Adrenal gland (tissue), 12 donors: ENCODE data around the gene SPIRE1. TPM values are rescaled to one million over a fixed set of nuclear protein-coding genes. Genes with fewer than 3 reads are reported as not detected.

Experiments used
- DNase-seq, 7 donors: peaks; one replicate each; pipeline ENCODE4 v3.0.0-alpha.2; 2019 to 2020
- H3K27ac ChIP-seq, 5 donors: fragments of 200-600 bp; sonication (generic) in 4 of 5; 1 replicate in 3 of 5; 2 replicates in 2 of 5; pipeline versions ENCODE4 v1.5.1 to v1.8.0; 2016 to 2020; ENCODE audit warnings: mild to moderate bottlenecking in 1 of 5
- H3K27me3 ChIP-seq: fragments of 200-600 bp; 2 replicates; pipeline ENCODE4 v1.8.0; 2021
- H3K36me3 ChIP-seq, 2 donors: fragments of 200-600 bp; replicated peaks in 1 of 2; 1 replicate in 1 of 2; 2 replicates in 1 of 2; pipeline versions ENCODE4 v1.5.1 to v1.8.0; 2018 to 2022
- H3K4me1 ChIP-seq, 2 donors: fragments of 200-600 bp; replicated peaks in 1 of 2; 1 replicate in 1 of 2; 2 replicates in 1 of 2; pipeline versions ENCODE4 v1.5.1 to v1.8.0; 2018 to 2021
- H3K4me3 ChIP-seq, 4 donors: fragments of 200-600 bp; sonication (generic) in 3 of 4; one replicate each; pipeline ENCODE4 v1.5.1; 2016 to 2018
- H3K9me3 ChIP-seq, 3 donors: fragments of 200-600 bp; sonication (generic) in 1 of 3; replicated peaks in 1 of 3; 1 replicate in 2 of 3; 2 replicates in 1 of 3; pipeline versions ENCODE4 v1.5.1 to v1.8.0; 2016 to 2021
- CTCF ChIP-seq, 6 experiments: fragments of 450-650 bp in 4 of 6; fragments of 200-600 bp in 2 of 6; sonication (generic) in 1 of 6; IDR thresholded peaks; 1 replicate in 5 of 6; 2 replicates in 1 of 6; pipeline versions ENCODE4 v1.5.1 to v1.8.0; 2016 to 2021; ENCODE audit warnings: antibody characterized with exemption in 6 of 6, mild to moderate bottlenecking in 2 of 6, moderate library complexity in 1 of 6
- POLR2A ChIP-seq, 2 donors: fragments of 450-650 bp; IDR thresholded peaks; one replicate each; pipeline ENCODE4 v1.6.1; 2017; ENCODE audit warnings: antibody characterized with exemption in 2 of 2, mild to moderate bottlenecking in 2 of 2, moderate library complexity in 1 of 2
- WGBS, 4 donors: extraction: QIAGEN DNeasy Blood & Tissue Kit in 2 of 4; methylation state at CpG; one replicate each; pipeline versions ENCODE4 v1.1.5 to v1.1.7; 2013 to 2017; 5-methylcytosine and 5-hydroxymethylcytosine counted together
- intact Hi-C, 2 donors: fragments of 100-400 bp; cut with DNase I; formaldehyde crosslinking; loops; one replicate each; pipeline versions ENCODE4 v1.14.1 to v1.15.0; 2022 to 2023
- polyA plus RNA-seq, 3 donors: library from polyadenylated mRNA; stranded (reverse); fragments of 200-250 nt in 2 of 3; fragments of 350-450 nt in 1 of 3; fragmentation: Illumina TruSeq in 1 of 3; extraction: RNeasy Lipid Tissue Mini Kit (QIAGEN cat#74804) in 1 of 3; gene quantifications; one replicate each; pipeline ENCODE4 v1.2.3, GENCODE V29; 2013 to 2014
- total RNA-seq, 9 donors: library from RNA; depleted of rRNA in 4 of 9; stranded (reverse); fragments of >200 nt in 4 of 9; fragments of 120-200 nt in 1 of 9; fragmentation: NEBNext Ultra II Directional in 1 of 9; extraction: Animal tissue kit (Norgen Biotek cat#: 25700) in 1 of 9; gene quantifications; one replicate each; pipeline versions ENCODE4 v1.1.0 to v1.2.4, GENCODE V29; 2013 to 2023
- donor health status: healthy with polysubstance abuse.
- donor health status: Bipolar disorder and iron deficiency.
- donor health status: DM: yes; HTN: yes; CAD: no.
- donor health status: DM: no; HTN: no; CAD: no.
- donor health status: DM: no; HTN: no; CAD: no.
- donor health status: DM: yes; HTN: yes; CAD: no.

SPIRE1 gene
- total and polyA plus RNA-seq, 12 donors, result 11.7 to 74.0 (median 45.6) TPM

- TF ChIP-seq POLR2A (IDR thresholded peaks at IDR 0.05), result peak; percentile 88 to 95
- TF ChIP-seq CTCF (IDR thresholded peaks at IDR 0.05), result peak in 1 of 6 experiments; percentile 12
- Histone ChIP-seq H3K36me3 (peaks cover 0 to 7% of the 10 kb centered on the region in 2 donors), H3K4me1 (peaks cover 11 to 35% of the 10 kb centered on the region in 2 donors), H3K4me3 (peak within 1 kb of the TSS; percentile 71 to 98 (median 90)), H3K27me3 (no peaks in the 10 kb centered on the region), H3K27ac (peak within 1 kb of the TSS; percentile 76 to 98 (median 93)), H3K9me3 (no peaks in the 10 kb centered on the region)
- 0% methylated on average over 25 to 89 of the region's 89 CpGs for WGBS, 4 donors
- DNase-seq, result peak; percentile 87 to 92 (median 90)
- intact Hi-C loops, result no loop called here
These were observed 44.6 kb upstream of the SPIRE1 start, which contains the start of the genes CEP76 and PSMG2 for GRCh38 chr18:12702221-12703095. Gene CEP76 (minus strand): TSS chr18:12702723. CDS start chr18:12702548, 175 bp downstream. Gene PSMG2 (plus strand): TSS chr18:12703042. CDS start chr18:12703108, 66 bp downstream.

GRCh38 chr18:12701161-12701560 is 43.3 kb upstream of the SPIRE1 start:
- TF ChIP-seq POLR2A (IDR thresholded peaks at IDR 0.05), result no peak
- TF ChIP-seq CTCF (IDR thresholded peaks at IDR 0.05), result no peak
- intact Hi-C loops, result no loop called here
- peaks cover 11 to 35% of the 10 kb centered on the region in 2 donors for H3K4me1 ChIP-seq
- H3K36me3 ChIP-seq, result no peaks in the 10 kb centered on the region
- DNase-seq, result no peak
- no peaks in the 10 kb centered on the region for H3K27me3 ChIP-seq
- peak overlapping the region in 1 of 4 donors; percentile 71 for H3K4me3 ChIP-seq
- no peak overlapping the region for H3K27ac ChIP-seq
- WGBS, 4 donors, result 69 to 76% (median 72%) methylated on average over 3 of the region's 3 CpGs
- no peaks in the 10 kb centered on the region for H3K9me3 ChIP-seq

GRCh38 chr18:12699747-12700146 is 41.8 kb upstream of the SPIRE1 start:
- H3K27me3 ChIP-seq, result no peaks in the 10 kb centered on the region
- WGBS, 4 donors, result 73 to 90% (median 78%) methylated on average over 2 of the region's 2 CpGs
- no peaks in the 10 kb centered on the region for H3K9me3 ChIP-seq
- no peak for DNase-seq
- no peak for TF ChIP-seq CTCF (IDR thresholded peaks at IDR 0.05)
- TF ChIP-seq POLR2A (IDR thresholded peaks at IDR 0.05), result no peak
- no peak overlapping the region for H3K4me3 ChIP-seq
- H3K27ac ChIP-seq, result no peak overlapping the region
- intact Hi-C loops, result no loop called here
- peaks cover 11 to 29% of the 10 kb centered on the region in 2 donors for H3K4me1 ChIP-seq
- H3K36me3 ChIP-seq, result no peaks in the 10 kb centered on the region

GRCh38 chr18:12694032-12694431 is 36.1 kb upstream of the SPIRE1 start:
- no peaks in the 10 kb centered on the region for H3K9me3 ChIP-seq
- intact Hi-C loops, result no loop called here

More at GRCh38 chr18:12694032-12694431, 36.1 kb upstream of the SPIRE1 start:
- no peak for DNase-seq
- H3K27me3 ChIP-seq, result no peaks in the 10 kb centered on the region
- WGBS, 4 donors, result 40 to 96% (median 79%) methylated on average over 2 of the region's 2 CpGs
- TF ChIP-seq POLR2A (IDR thresholded peaks at IDR 0.05) (no peak), CTCF (IDR thresholded peaks at IDR 0.05) (no peak)
- H3K27ac ChIP-seq, result no peak overlapping the region
- no peaks in the 10 kb centered on the region for H3K36me3 ChIP-seq
- H3K4me3 ChIP-seq, result no peak overlapping the region
- peaks cover 0 to 4% of the 10 kb centered on the region in 2 donors for H3K4me1 ChIP-seq
